Coronary artery (tissue), 2 donors: ENCODE data around the gene DHRS9.
"Not testable (repeated sequence)": the region's sequence is repeated elsewhere in the genome, so short reads cannot be mapped to it uniquely, and the experiment has no call there.

Source experiments
- DNase-seq: peaks from one replicate; pipeline ENCODE4 v3.0.0-alpha.2; 2017; ENCODE audit warnings: low spot score
- H3K27ac ChIP-seq, 2 donors: fragments of 200-600 bp; sonication (generic); one replicate each; pipeline ENCODE4 v1.5.1; 2016 to 2019
- H3K4me3 ChIP-seq: fragments of 200-600 bp; sonication (generic); 2 replicates; pipeline ENCODE4 v1.5.1; 2016; ENCODE audit warnings: mild to moderate bottlenecking, moderate library complexity
- TF ChIP-seq, protein P1 (sequence below): fragments of 200-600 bp; sonication (generic); IDR thresholded peaks from one replicate; pipeline ENCODE4 v1.5.1; 2019; ENCODE audit warnings: antibody characterized with exemption

DHRS9 gene

DNA sequence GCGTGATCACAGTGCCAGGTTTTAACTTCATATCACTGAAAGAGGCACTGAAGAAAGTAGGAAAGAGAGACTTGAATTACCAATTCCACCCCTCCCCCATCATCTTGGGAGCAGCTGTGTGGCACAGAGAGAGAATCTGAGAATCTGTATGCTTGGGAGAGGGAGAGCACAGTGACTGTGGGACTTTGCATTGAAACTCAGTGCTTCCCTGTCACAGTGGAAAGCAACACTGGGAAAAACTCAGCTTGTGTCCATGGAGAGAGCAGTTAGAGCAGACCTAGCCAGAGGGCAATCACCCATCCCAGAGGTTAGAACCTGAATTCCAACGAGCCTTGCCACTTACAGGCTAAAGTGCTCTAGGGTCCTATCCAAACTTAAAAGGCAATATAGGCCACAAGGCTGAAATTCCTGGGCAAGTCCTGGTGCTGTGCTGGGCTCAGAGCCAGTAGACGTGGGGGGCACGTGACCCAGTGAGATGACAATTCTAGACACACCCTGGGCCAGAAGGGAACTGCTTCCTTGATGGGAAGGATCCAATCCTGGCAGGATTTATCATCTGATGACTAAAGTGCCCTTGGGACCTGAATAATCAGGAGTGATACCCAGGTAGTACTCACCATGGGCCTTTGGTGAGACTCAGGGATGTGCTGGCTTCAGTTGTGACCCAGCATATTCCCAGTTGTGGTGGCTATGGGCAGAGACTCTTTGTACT is 22.8 kb upstream of the DHRS9 start:
- H3K27ac ChIP-seq = no peak overlapping the region
- no peak for DNase-seq
- H3K4me3 ChIP-seq = no peak overlapping the region
- TF ChIP-seq, protein P1, sequence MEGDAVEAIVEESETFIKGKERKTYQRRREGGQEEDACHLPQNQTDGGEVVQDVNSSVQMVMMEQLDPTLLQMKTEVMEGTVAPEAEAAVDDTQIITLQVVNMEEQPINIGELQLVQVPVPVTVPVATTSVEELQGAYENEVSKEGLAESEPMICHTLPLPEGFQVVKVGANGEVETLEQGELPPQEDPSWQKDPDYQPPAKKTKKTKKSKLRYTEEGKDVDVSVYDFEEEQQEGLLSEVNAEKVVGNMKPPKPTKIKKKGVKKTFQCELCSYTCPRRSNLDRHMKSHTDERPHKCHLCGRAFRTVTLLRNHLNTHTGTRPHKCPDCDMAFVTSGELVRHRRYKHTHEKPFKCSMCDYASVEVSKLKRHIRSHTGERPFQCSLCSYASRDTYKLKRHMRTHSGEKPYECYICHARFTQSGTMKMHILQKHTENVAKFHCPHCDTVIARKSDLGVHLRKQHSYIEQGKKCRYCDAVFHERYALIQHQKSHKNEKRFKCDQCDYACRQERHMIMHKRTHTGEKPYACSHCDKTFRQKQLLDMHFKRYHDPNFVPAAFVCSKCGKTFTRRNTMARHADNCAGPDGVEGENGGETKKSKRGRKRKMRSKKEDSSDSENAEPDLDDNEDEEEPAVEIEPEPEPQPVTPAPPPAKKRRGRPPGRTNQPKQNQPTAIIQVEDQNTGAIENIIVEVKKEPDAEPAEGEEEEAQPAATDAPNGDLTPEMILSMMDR = no peak

DNA sequence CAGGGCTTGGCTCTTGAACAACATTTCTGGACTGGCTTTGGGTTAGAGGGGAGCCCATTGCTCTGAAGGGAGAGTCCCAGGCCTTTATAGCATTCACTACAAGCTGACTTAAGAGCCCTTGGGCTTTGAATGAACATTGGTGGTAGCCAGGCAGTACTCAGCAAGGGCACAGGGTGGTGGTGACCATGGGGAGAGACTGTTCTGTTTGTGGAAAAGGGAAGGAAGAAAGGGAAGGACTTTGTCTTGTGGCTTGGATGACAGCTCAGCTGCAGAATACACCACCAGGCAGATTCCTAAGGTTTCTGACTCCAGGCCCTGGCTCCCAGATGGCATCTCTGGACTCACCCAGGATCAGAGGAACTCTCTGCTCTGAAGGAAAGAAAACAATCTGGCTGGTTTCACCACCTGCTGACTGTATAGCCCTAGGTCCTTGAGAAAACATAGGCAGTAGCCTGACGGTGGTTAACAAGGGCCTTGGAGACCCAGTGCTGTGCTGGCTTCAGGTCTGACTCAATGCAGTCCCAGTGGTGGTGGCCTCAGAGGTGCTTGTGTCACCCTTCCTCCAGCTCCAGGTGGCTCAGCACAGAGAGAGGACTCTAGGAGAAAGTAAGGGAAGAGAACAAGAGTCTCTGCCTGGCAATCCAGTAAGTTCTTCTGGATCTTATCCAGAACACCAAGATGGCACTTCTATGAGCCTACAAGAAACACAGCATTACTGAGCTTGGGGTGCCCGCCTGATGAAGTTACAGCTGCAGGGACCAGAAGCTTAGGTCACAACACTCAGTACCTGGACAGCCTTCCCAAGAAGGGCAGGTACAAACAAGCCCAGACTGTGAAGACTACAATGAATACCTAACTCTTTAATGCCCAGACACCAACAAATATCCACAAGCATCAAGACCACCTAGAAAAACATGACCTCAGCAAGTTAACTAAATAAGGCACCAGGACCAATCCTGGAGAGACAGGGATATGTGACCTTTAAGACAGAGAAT is 21.8 kb upstream of the DHRS9 start:
- TF ChIP-seq, protein P1 = no peak
- H3K4me3 ChIP-seq = no peak overlapping the region
- DNase-seq = no peak
- no peak overlapping the region for H3K27ac ChIP-seq

DNA sequence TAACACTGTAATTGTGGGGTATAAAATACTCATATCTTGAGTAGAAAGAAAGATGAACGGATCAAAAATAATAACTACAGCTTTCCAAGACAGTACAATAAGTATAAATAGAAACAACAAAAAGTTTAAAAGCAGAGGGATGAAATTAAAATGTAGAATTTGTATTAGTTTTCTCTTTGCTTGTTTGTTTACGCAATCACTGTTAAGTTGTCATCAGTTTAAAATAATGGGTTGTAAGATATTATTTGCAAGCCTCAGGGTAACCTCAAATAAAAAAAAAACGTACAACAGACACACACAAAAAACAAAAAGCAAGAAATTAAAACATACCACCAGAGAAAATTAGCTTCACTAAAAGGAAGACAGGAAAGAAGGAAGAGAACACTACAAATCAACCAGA is 20.2 kb upstream of the DHRS9 start:
- no peak overlapping the region for H3K27ac ChIP-seq
- no peak overlapping the region for H3K4me3 ChIP-seq
- no peak for DNase-seq
- TF ChIP-seq, protein P1 = no peak

DNA sequence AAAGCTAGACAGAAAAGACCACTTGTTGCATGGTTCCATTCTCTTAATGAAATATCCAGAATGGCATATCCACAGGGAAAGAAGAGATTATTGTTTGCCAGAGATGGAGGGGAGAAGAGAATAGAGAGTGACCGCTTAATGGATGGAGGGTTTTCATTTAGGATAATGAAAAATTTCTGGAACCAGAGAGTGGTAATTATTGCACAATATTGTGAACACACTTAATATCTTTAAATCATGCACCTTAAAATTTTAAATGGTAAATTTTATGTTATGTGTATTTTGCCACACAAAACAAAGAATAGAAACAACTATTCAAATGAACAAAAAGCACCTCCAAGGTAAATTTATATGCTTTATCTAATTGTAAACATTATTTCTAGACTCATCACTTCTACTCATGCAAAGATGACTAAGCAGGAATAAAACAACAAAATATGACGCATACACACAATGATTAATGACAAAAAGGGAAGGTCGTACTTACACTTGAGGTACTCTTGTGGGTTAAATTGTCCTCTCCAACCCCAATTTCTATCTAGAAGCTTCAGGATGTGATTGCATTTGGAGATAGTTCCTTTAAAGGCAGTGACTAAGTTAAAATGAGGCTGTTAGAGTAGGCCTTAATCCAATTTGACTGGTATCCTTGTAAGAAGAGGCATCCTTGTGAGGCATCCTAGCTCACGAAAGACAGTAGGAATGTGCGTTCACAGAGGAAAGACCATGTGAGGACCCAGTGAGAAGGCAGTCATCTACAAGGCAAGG is 18.7 kb upstream of the DHRS9 start:
- H3K27ac ChIP-seq = no peak overlapping the region
- no peak for DNase-seq
- TF ChIP-seq, protein P1 = no peak
- no peak overlapping the region for H3K4me3 ChIP-seq

DNA sequence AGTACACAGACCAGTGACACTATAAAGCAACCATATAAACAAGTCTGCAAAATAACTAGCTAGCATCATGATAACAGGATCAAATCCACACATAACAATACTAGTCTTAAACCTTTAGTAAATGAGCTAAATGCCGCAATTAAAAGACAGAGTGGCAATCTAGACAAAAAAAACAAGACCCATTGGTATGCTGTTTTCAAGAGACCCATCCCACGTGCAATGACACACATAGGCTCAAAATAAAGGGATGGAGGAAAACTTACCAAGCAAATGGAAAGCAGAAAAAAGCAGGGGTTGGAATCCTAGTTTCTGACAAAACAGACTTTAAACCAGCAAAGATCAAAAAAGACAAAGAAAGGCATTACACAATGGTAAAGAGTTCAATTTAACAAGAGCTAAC is 14.8 kb upstream of the DHRS9 start:
- H3K27ac ChIP-seq, H3K4me3 ChIP-seq, DNase-seq: not testable (repeated sequence)

DNA sequence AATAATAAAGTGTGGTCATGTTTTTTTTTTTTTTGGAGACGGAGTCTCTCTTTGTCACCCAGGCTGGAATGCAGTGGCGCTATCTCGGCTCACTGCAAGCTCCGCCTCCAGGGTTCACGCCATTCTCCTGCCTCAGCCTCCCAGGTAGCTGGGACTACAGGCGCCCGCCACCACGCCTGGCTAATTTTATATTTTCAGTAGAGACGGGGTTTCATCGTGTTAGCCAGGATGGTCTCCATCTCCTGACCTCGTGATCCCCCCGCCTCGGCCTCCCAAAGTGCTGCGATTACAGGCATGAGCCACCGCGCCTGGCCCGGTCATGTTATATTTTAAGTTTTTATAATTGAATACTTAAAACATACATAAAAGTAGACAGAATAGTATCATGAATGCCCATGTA is 5.2 kb upstream of the DHRS9 start:
- DNase-seq, H3K27ac ChIP-seq, H3K4me3 ChIP-seq: not testable (repeated sequence)

DNA sequence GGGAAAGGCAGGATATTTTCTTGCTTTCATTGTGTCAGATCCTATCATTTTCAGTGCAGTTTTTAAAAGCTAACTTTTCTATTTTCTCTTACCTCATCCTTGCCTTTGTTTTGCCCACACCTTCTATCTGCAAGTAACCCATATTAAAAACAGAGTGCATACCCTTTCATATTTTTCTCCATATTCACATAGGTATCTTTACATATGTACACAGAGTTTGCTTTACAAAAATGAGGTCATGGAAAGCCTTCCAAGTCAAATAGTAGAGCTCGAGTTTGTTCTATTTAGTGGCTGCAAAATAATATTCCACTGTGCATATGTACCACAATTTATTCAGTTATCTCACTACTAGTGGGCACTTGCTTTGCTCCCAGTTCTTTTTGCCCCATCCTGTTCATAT is 3.9 kb upstream of the DHRS9 start:
- H3K27ac ChIP-seq = no peak overlapping the region
- no peak overlapping the region for H3K4me3 ChIP-seq
- TF ChIP-seq, protein P1 = no peak
- DNase-seq = no peak
